H1 (cell line): ENCODE results near the gene GUCY1B1. TPM values are rescaled to one million over a fixed set of nuclear protein-coding genes. Genes with fewer than 3 reads are reported as not detected.

ENCODE experiments used
- CTCF ChIA-PET: fragments of 300-600 bp; sonication (Branson Sonifier 250); formaldehyde crosslinking; loops from one replicate; lab custom pipeline; 2021; ENCODE audit not compliant: partially characterized antibody; lab: Charles Lee
- POLR2A ChIA-PET: fragments of 300-600 bp; sonication (Branson Sonifier 250); formaldehyde crosslinking; loops from one replicate; lab custom pipeline; 2021; ENCODE audit warnings: inconsistent platforms; ENCODE audit not compliant: partially characterized antibody; lab: Charles Lee
- DNase-seq, 2 experiments: peaks; one replicate each; pipeline versions ENCODE4 v3.0.0 to v3.0.0-alpha.2; 2010 to 2022; ENCODE audit warnings: low spot score in 2 of 2, low read depth in 1 of 2, mixed read lengths in 1 of 2
- FAIRE-seq: peaks from 2 replicates; lab custom pipeline; 2011; peaks lifted over from hg19 to GRCh38; lab: Jason Lieb, UNC
- H2AFZ ChIP-seq: 2 replicates; pipeline ENCODE4 v1.8.1; 2012; ENCODE audit warnings: low read length, inconsistent platforms
- H2AK5ac ChIP-seq: 2 replicates; pipeline ENCODE4 v1.6.1; 2013; ENCODE audit warnings: low read depth, low read length
- H2BK120ac ChIP-seq: replicated peaks from 2 replicates; pipeline ENCODE3; 2013; ENCODE audit warnings: low read depth, low read length, inconsistent platforms
- H2BK12ac ChIP-seq: 2 replicates; pipeline ENCODE4 v1.6.1; 2013; ENCODE audit warnings: low read depth, low read length
- H2BK15ac ChIP-seq: 2 replicates; pipeline ENCODE4 v1.6.1; 2013; ENCODE audit warnings: low read length
- H2BK20ac ChIP-seq: 2 replicates; pipeline ENCODE4 v1.6.1; 2013; ENCODE audit warnings: low read length
- H2BK5ac ChIP-seq: 2 replicates; pipeline ENCODE4 v1.6.1; 2013; ENCODE audit warnings: low read depth, low read length
- H3K14ac ChIP-seq: 2 replicates; pipeline ENCODE4 v1.6.1; 2013; ENCODE audit warnings: inconsistent platforms; ENCODE audit not compliant: insufficient read length
- H3K18ac ChIP-seq: 2 replicates; pipeline ENCODE4 v1.6.1; 2013; ENCODE audit warnings: low read length; ENCODE audit errors: extremely low read depth
- H3K23ac ChIP-seq: 2 replicates; pipeline ENCODE4 v1.6.1; 2013; ENCODE audit warnings: inconsistent platforms; ENCODE audit not compliant: insufficient read length
- H3K23me2 ChIP-seq: 2 replicates; pipeline ENCODE4 v1.6.1; 2013; ENCODE audit warnings: low read depth, low read length
- H3K27ac ChIP-seq: 2 replicates; pipeline ENCODE4 v1.6.1; 2011; ENCODE audit warnings: low read depth, low read length, inconsistent platforms
- H3K27me3 ChIP-seq, 4 experiments: replicated peaks in 1 of 4; 1 replicate in 1 of 4; 2 replicates in 3 of 4; pipeline versions ENCODE4 v1.6.1 to v1.8.1; 2011 to 2013; ENCODE audit warnings: low read length in 3 of 4, mild to moderate bottlenecking in 3 of 4, inconsistent platforms in 2 of 4, mixed read lengths in 2 of 4, moderate library complexity in 1 of 4; ENCODE audit not compliant: control insufficient read depth in 3 of 4, insufficient read depth in 3 of 4; ENCODE audit errors: extremely low read depth in 1 of 4
- H3K36me3 ChIP-seq, 4 experiments: 2 replicates each; pipeline versions ENCODE4 v1.6.1 to v1.8.1; 2011 to 2013; ENCODE audit warnings: mild to moderate bottlenecking in 4 of 4, low read length in 3 of 4, moderate library complexity in 2 of 4, control low read depth in 1 of 4, inconsistent platforms in 1 of 4; ENCODE audit not compliant: insufficient read depth in 4 of 4, control insufficient read depth in 2 of 4
- H3K4ac ChIP-seq: replicated peaks from 2 replicates; pipeline ENCODE3; 2013; ENCODE audit warnings: low read length, low read depth, mixed read lengths, inconsistent platforms; ENCODE audit not compliant: insufficient read length
- H3K4me1 ChIP-seq, 4 experiments: replicated peaks in 1 of 4; 1 replicate in 1 of 4; 2 replicates in 3 of 4; pipeline versions ENCODE4 v1.6.1 to v1.8.1; 2011 to 2013; ENCODE audit warnings: low read length in 3 of 4, inconsistent platforms in 2 of 4, mixed read lengths in 1 of 4; ENCODE audit not compliant: insufficient read depth in 4 of 4, control insufficient read depth in 3 of 4
- H3K4me2 ChIP-seq, 2 experiments: 2 replicates each; pipeline versions ENCODE4 v1.6.1 to v1.8.1; 2011 to 2013; ENCODE audit warnings: low read depth in 2 of 2, low read length in 2 of 2, control low read depth in 1 of 2, inconsistent platforms in 1 of 2, mild to moderate bottlenecking in 1 of 2; ENCODE audit not compliant: insufficient read depth in 1 of 2
- H3K4me3 ChIP-seq, 4 experiments: fragments of 200-600, 300-600 bp in 1 of 4; sonication (generic), shearing (Covaris generic), sonication (Bioruptor Twin) in 1 of 4; 2 replicates each; pipeline versions ENCODE4 v1.5.1 to v1.8.1; 2011 to 2016; ENCODE audit warnings: low read length in 4 of 4, low read depth in 3 of 4, control low read depth in 2 of 4, inconsistent platforms in 2 of 4, mild to moderate bottlenecking in 2 of 4, mixed read lengths in 1 of 4, moderate library complexity in 1 of 4; ENCODE audit not compliant: insufficient read depth in 2 of 4; ENCODE audit errors: extremely low read depth in 1 of 4
- H3K56ac ChIP-seq: replicated peaks from 2 replicates; pipeline ENCODE3; 2013; ENCODE audit warnings: low read depth, mild to moderate bottlenecking, mixed read lengths, low read length, inconsistent platforms; ENCODE audit not compliant: insufficient read length
- H3K79me1 ChIP-seq: 2 replicates; pipeline ENCODE4 v1.6.1; 2013; ENCODE audit warnings: low read depth, low read length, control low read depth
- H3K79me2 ChIP-seq, 2 experiments: 2 replicates each; pipeline versions ENCODE4 v1.6.1 to v1.8.1; 2012 to 2013; ENCODE audit warnings: low read length in 2 of 2, mild to moderate bottlenecking in 2 of 2, inconsistent platforms in 1 of 2; ENCODE audit not compliant: insufficient read depth in 2 of 2, control insufficient read depth in 1 of 2
- H3K9ac ChIP-seq, 4 experiments: replicated peaks in 1 of 4; 1 replicate in 1 of 4; 2 replicates in 3 of 4; pipeline versions ENCODE4 v1.6.1 to v1.8.1; 2011 to 2013; ENCODE audit warnings: low read depth in 3 of 4, low read length in 3 of 4, control low read depth in 2 of 4, mild to moderate bottlenecking in 2 of 4, moderate library complexity in 2 of 4, inconsistent platforms in 1 of 4; ENCODE audit errors: extremely low read depth in 1 of 4
- H3K9me3 ChIP-seq, 2 experiments: 2 replicates each; pipeline versions ENCODE4 v1.6.1 to v1.8.1; 2012 to 2013; ENCODE audit warnings: mild to moderate bottlenecking in 2 of 2, moderate library complexity in 2 of 2, control low read depth in 1 of 2, inconsistent platforms in 1 of 2, low read depth in 1 of 2, low read length in 1 of 2, mixed read lengths in 1 of 2; ENCODE audit not compliant: insufficient read depth in 2 of 2
- H4K20me1 ChIP-seq, 2 experiments: replicated peaks in 1 of 2; 2 replicates each; pipeline versions ENCODE3 to v1.8.1; 2011 to 2013; ENCODE audit warnings: inconsistent platforms in 2 of 2, low read length in 2 of 2, mild to moderate bottlenecking in 1 of 2; ENCODE audit not compliant: insufficient read depth in 2 of 2, control insufficient read depth in 1 of 2
- H4K5ac ChIP-seq: 2 replicates; pipeline ENCODE4 v1.6.1; 2013; ENCODE audit warnings: low read length, low read depth, mixed read lengths, inconsistent platforms; ENCODE audit not compliant: insufficient read length
- H4K8ac ChIP-seq: 2 replicates; pipeline ENCODE4 v1.8.0; 2013; ENCODE audit warnings: mild to moderate bottlenecking, moderate library complexity, low read length, inconsistent platforms; ENCODE audit not compliant: insufficient read depth; ENCODE audit errors: extremely low read depth
- H4K91ac ChIP-seq: replicated peaks from 2 replicates; pipeline ENCODE3; 2013; ENCODE audit warnings: low read length, mixed read lengths, inconsistent platforms; ENCODE audit not compliant: insufficient read length
- CTBP2 ChIP-seq: IDR thresholded peaks from 2 replicates; pipeline ENCODE4 v1.7.0; 2011; ENCODE audit warnings: borderline replicate concordance, mild to moderate bottlenecking, moderate library complexity, mixed read lengths, low read length; ENCODE audit not compliant: insufficient read depth, insufficient read length
- EGR1 ChIP-seq: IDR thresholded peaks from 2 replicates; pipeline ENCODE4 v1.6.1; 2011; ENCODE audit warnings: low read depth, low read length, borderline replicate concordance
- NANOG ChIP-seq: IDR thresholded peaks from 2 replicates; pipeline ENCODE4 v1.6.1; 2011; ENCODE audit warnings: low read length, low read depth, mild to moderate bottlenecking, inconsistent platforms; ENCODE audit not compliant: insufficient read depth, poor library complexity, severe bottlenecking
- WGBS, 2 experiments: shearing (Covaris generic) in 1 of 2; methylation state at CpG; one replicate each; pipeline versions ENCODE4 v1.1.6 to v1.1.7; 2013 to 2015; ENCODE audit warnings: low lambda C conversion rate in 2 of 2, mixed read lengths in 2 of 2, inconsistent platforms in 1 of 2, low coverage in 1 of 2, missing lambda C conversion rate in 1 of 2; ENCODE audit not compliant: insufficient replicate concordance in 2 of 2, insufficient coverage in 1 of 2, insufficient read length in 1 of 2; ENCODE audit errors: extremely low coverage in 1 of 2, missing lambda C conversion rate in 1 of 2; 5-methylcytosine and 5-hydroxymethylcytosine counted together
- polyA plus RNA-seq, 7 experiments: library from polyadenylated mRNA; depleted of rRNA in 3 of 7; stranded (reverse) in 5 of 7; unstranded in 2 of 7; fragments of >200 nt in 5 of 7; fragments of 200-250 nt in 2 of 7; gene quantifications; 1 replicate in 5 of 7; 2 replicates in 1 of 7; 4 replicates in 1 of 7; pipeline versions ENCODE4 v1.2.1 to v1.2.3, GENCODE V29; 2011 to 2013; ENCODE audit warnings: missing spikeins in 2 of 7, mixed read lengths in 2 of 7
- total RNA-seq: library from RNA; stranded (reverse); fragmentation: NEBNext Ultra II Directional; extraction: Animal tissue kit (Norgen Biotek cat#: 25700); gene quantifications from 2 replicates; pipeline ENCODE4 v1.2.1, GENCODE V29; 2021

The GUCY1B1 gene
- total and polyA plus RNA-seq, 2 of the 8 experiments (the other 6 are each of a cell fraction or from before 2014, with no cell fraction given), result 1.5 to 2.9 TPM

GRCh38 chr4:155777971-155778735 is 19.3 kb downstream of the GUCY1B1 start:
- DNase-seq (no peak), FAIRE-seq (no peak)
- H2BK5ac ChIP-seq, result no peak overlapping the region
- H2BK12ac ChIP-seq, result no peak overlapping the region
- no peaks in the 10 kb centered on the region for H4K20me1 ChIP-seq
- no peaks in the 10 kb centered on the region for H3K79me2 ChIP-seq
- H2AFZ ChIP-seq, result no peak overlapping the region
- POLR2A ChIA-PET, result no interaction called here
- H2BK120ac ChIP-seq, result no peak overlapping the region
- H3K23ac ChIP-seq, result no peak overlapping the region
- no peak overlapping the region for H4K8ac ChIP-seq
- CTCF ChIA-PET, result interaction anchor here (1.0 to 1.1 kb wide), 2 partner anchors 9 to 272 kb away, joined by 4 to 7 read pairs; no protein-coding TSS in a partner anchor
- no peaks in the 10 kb centered on the region for H3K23me2 ChIP-seq
- no peak overlapping the region for H3K27ac ChIP-seq
- 0 out of 7 replicates have a peak, but pooled peaks cover 0 to 2% (median 0%) of the 10 kb centered on the region in 4 experiments for H3K4me1 ChIP-seq
- no peak overlapping the region for H3K4ac ChIP-seq
- no peak overlapping the region for H2BK15ac ChIP-seq
- H4K91ac ChIP-seq, result no peak overlapping the region
- H3K36me3 ChIP-seq, result no peaks in the 10 kb centered on the region
- no peaks in the 10 kb centered on the region for H3K9me3 ChIP-seq
- H4K5ac ChIP-seq, result no peak overlapping the region
- no peak overlapping the region for H2AK5ac ChIP-seq
- WGBS, 2 experiments, result 90% methylated on average over 3 of the region's 3 CpGs; no CpG with 5 or more reads in 1 of the 2 experiments
- no peak overlapping the region for H3K9ac ChIP-seq
- H2BK20ac ChIP-seq, result no peak overlapping the region
- no peak overlapping the region for H3K56ac ChIP-seq
- no peaks in the 10 kb centered on the region for H3K79me1 ChIP-seq
- H3K4me2 ChIP-seq, result no peak overlapping the region
- no peak overlapping the region for H3K14ac ChIP-seq
- no peaks in the 10 kb centered on the region for H3K27me3 ChIP-seq
- H3K18ac ChIP-seq, result no peak overlapping the region
- H3K4me3 ChIP-seq, result no peak overlapping the region
- TF ChIP-seq CTBP2, result no peak
- TF ChIP-seq NANOG, result no peak
- TF ChIP-seq EGR1, result no peak
